Left ventricle myocardium inferior (tissue), 1 donor: Measurements from ENCODE around the gene TBXA2R. TPM values are rescaled to one million over a fixed set of nuclear protein-coding genes. Genes with fewer than 3 reads are reported as not detected.

Experiments used
- DNase-seq: peaks from one replicate; pipeline ENCODE4 v3.0.0-alpha.2; 2020
- H3K27ac ChIP-seq: fragments of 200-600 bp; replicated peaks from 2 replicates; pipeline ENCODE4 v1.8.0; 2021
- H3K27me3 ChIP-seq: fragments of 200-600 bp; 2 replicates; pipeline ENCODE4 v1.8.0; 2021; ENCODE audit warnings: low read depth
- H3K36me3 ChIP-seq: fragments of 200-600 bp; 2 replicates; pipeline ENCODE4 v1.8.0; 2021
- H3K4me1 ChIP-seq: fragments of 200-600 bp; 2 replicates; pipeline ENCODE4 v1.8.0; 2021
- H3K4me3 ChIP-seq: fragments of 200-600 bp; 2 replicates; pipeline ENCODE4 v1.8.0; 2021; ENCODE audit warnings: mild to moderate bottlenecking, moderate library complexity
- H3K9me3 ChIP-seq: fragments of 200-600 bp; replicated peaks from 2 replicates; pipeline ENCODE4 v1.8.0; 2021
- intact Hi-C: fragments of 100-400 bp; cut with micrococcal nuclease; formaldehyde crosslinking; loops from one replicate; pipeline ENCODE4 v1.11.0; 2022
- total RNA-seq: library from RNA; stranded (reverse); fragmentation: NEBNext Ultra II Directional; extraction: Animal tissue kit (Norgen Biotek cat#: 25700); gene quantifications from one replicate; pipeline ENCODE4 v1.2.1, GENCODE V29; 2021
- TF ChIP-seq, protein P1 (sequence below): fragments of 200-600 bp; IDR thresholded peaks from 2 replicates; pipeline ENCODE4 v1.8.0; 2021; ENCODE audit warnings: antibody characterized with exemption, mild to moderate bottlenecking, borderline replicate concordance
- donor health status: DM: no; HTN: yes; CAD: no; lungs with severe emphysema.

The TBXA2R gene
- total RNA-seq, 1 donor from 2014 or later, result 2.3 TPM

DNA sequence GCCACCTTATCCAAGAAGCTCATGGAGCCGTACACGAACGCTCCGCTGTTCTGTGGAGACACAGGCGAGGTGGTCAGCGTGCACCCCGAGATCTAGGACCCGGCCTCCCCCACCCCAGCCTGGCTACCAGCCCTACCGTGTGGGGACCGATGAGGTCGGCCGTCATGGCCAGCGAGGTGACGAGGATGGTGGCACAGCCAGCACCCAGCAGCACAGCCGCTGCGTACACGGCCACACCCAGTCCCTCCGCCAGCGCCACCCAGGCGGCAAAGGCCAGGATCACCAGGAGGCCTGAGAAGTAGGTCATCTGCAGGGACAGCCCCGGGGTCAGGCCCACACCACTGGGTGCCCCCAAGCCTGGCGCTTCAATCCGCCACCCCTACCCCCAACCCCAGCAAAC, 60.6 kb downstream of the TBXA2R start:
- DNase-seq, result no peak
- TF ChIP-seq, protein P1, sequence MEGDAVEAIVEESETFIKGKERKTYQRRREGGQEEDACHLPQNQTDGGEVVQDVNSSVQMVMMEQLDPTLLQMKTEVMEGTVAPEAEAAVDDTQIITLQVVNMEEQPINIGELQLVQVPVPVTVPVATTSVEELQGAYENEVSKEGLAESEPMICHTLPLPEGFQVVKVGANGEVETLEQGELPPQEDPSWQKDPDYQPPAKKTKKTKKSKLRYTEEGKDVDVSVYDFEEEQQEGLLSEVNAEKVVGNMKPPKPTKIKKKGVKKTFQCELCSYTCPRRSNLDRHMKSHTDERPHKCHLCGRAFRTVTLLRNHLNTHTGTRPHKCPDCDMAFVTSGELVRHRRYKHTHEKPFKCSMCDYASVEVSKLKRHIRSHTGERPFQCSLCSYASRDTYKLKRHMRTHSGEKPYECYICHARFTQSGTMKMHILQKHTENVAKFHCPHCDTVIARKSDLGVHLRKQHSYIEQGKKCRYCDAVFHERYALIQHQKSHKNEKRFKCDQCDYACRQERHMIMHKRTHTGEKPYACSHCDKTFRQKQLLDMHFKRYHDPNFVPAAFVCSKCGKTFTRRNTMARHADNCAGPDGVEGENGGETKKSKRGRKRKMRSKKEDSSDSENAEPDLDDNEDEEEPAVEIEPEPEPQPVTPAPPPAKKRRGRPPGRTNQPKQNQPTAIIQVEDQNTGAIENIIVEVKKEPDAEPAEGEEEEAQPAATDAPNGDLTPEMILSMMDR, result no peak
- Histone ChIP-seq H3K9me3 (no peaks in the 10 kb centered on the region), H3K36me3 (peaks cover 14% of the 10 kb centered on the region), H3K27ac (no peak overlapping the region), H3K4me1 (peaks cover 11% of the 10 kb centered on the region), H3K4me3 (no peak overlapping the region), H3K27me3 (no peaks in the 10 kb centered on the region)
- intact Hi-C loops, result no loop called here

DNA sequence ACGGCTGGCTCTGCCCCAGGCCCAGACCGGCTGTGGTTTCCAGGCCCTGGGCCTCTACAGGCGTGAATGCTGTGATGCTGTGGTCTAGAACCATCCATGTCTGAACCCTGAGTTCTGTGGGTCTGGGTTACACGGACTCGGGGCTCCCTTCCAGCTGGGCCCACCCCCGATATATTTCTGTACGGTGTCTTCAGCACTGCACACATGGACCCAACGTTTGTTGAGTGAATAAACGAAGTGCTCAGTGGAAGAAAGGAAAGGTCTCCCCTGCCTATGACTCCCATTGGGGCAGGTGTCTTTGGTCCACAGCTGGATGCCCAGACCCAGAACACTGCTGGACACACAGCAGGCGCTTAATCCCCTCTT, 61.0 kb downstream of the TBXA2R start:
- no peaks in the 10 kb centered on the region for H3K27me3 ChIP-seq
- intact Hi-C loops, result no loop called here
- TF ChIP-seq, protein P1, result no peak
- no peaks in the 10 kb centered on the region for H3K9me3 ChIP-seq
- DNase-seq, result no peak
- no peak overlapping the region for H3K4me3 ChIP-seq
- peaks cover 11% of the 10 kb centered on the region for H3K4me1 ChIP-seq
- no peak overlapping the region for H3K27ac ChIP-seq
- peaks cover 14% of the 10 kb centered on the region for H3K36me3 ChIP-seq

DNA sequence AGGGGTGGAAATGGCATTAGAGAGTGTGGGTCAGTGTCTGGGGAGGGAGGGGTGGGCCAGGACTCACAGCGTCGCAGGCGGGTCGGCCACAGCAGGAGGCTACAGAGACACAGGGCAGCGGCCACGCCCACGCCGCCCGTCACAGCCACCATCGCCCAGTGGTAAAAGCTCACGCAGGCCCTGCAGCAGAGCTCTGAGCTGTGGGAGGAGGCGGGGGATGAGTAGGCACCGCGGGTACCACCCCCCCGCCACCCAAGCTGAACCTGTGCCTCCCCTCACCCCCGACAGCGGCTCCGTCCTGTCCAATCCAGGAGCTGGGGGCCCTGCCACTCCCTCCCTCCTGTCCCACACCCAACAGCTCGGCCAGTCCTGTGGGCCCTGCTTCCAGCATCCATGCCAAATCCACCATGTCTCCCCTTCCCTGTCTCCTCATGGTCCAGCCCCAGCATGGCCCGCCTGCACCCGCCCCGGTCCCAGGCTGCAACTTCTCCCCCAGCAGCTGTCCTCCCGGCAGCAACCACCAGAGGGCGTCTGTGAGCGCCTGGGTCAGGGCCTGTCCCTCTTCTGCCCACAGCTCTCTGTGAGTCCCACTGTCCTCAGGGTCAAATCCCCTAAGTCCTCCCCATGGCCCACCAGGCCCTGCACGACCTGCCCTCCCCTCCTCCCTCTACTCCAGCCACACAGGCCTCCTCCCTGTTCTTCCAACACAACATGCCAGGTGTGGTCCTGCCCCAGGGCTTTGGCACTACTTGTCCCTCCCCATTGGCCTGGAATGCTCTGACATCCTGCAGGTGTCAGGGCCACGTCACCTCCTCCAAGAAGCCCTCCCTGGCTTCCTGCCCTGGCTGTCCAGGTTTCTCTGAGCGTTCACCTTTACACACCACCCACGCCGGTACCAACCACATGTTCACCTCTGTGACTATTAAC, 61.7 kb downstream of the TBXA2R start:
- Histone ChIP-seq H3K9me3 (no peaks in the 10 kb centered on the region), H3K4me1 (peaks cover 11% of the 10 kb centered on the region), H3K36me3 (peaks cover 14% of the 10 kb centered on the region), H3K4me3 (no peak overlapping the region), H3K27ac (no peak overlapping the region), H3K27me3 (no peaks in the 10 kb centered on the region)
- intact Hi-C loops, result no loop called here
- DNase-seq, result peak; percentile 71
- TF ChIP-seq, protein P1, result peak; percentile 94

Other genes starting within 250 kb of the TBXA2R start
- 145 TPM for gene NFIC, start 240.3 kb downstream of the TBXA2R start, total RNA-seq
- gene SMIM24, start 126.3 kb downstream of the TBXA2R start, total RNA-seq, result not detected
- gene SMIM44, start 123.4 kb downstream of the TBXA2R start, total RNA-seq, result not detected
- gene DOHH, start 106.2 kb downstream of the TBXA2R start, total RNA-seq, result 11.1 TPM
- gene FZR1, start 100.6 kb downstream of the TBXA2R start, total RNA-seq, result 20.7 TPM
- gene TEKTIP1, start 67.7 kb downstream of the TBXA2R start, total RNA-seq, result not detected
- 23.5 TPM for gene MFSD12, start 49.3 kb downstream of the TBXA2R start, total RNA-seq
- gene HMG20B, start 33.9 kb downstream of the TBXA2R start, total RNA-seq, result 34.8 TPM
- 1.6 TPM for gene GIPC3, start 21.4 kb downstream of the TBXA2R start, total RNA-seq
- gene CACTIN, start 19.9 kb upstream of the TBXA2R start, total RNA-seq, result 14.5 TPM
- gene PIP5K1C, start 93.6 kb upstream of the TBXA2R start, total RNA-seq, result 31.6 TPM
- not detected for gene TJP3, start 101.5 kb upstream of the TBXA2R start, total RNA-seq
- gene APBA3, start 154.8 kb upstream of the TBXA2R start, total RNA-seq, result 14.2 TPM
- 64.1 TPM for gene MRPL54, start 155.8 kb upstream of the TBXA2R start, total RNA-seq
- gene RAX2, start 165.4 kb upstream of the TBXA2R start, total RNA-seq, result not detected
- gene MATK, start 179.5 kb upstream of the TBXA2R start, total RNA-seq, result 0.14 TPM